Loucy (cell line): Measurements from ENCODE around the gene SNRPN.

ENCODE experiments used
- H2AFZ ChIP-seq: fragments of 200-600 bp; sonication (generic); 2 replicates; pipeline ENCODE4 v1.6.0; 2016; ENCODE audit warnings: antibody characterized with exemption, mild to moderate bottlenecking, low read length, moderate library complexity
- H3F3A ChIP-seq: fragments of 200-600 bp; 2 replicates; pipeline ENCODE4 v1.6.0; 2016; ENCODE audit warnings: antibody characterized with exemption, low read depth, mild to moderate bottlenecking
- H3K27me3 ChIP-seq: fragments of 200-600 bp; sonication (generic); 2 replicates; pipeline ENCODE4 v1.6.1; 2014; ENCODE audit warnings: low read length, mild to moderate bottlenecking; ENCODE audit not compliant: insufficient read depth, poor library complexity, severe bottlenecking
- H3K36me3 ChIP-seq: fragments of 200-600 bp; sonication (generic); 2 replicates; pipeline ENCODE4 v1.6.1; 2016; ENCODE audit warnings: low read length; ENCODE audit not compliant: insufficient read depth
- H3K4me1 ChIP-seq: fragments of 200-600 bp; sonication (generic); 2 replicates; pipeline ENCODE4 v1.5.1; 2014; ENCODE audit warnings: low read length, mild to moderate bottlenecking; ENCODE audit not compliant: insufficient read depth, poor library complexity, severe bottlenecking
- H3K4me2 ChIP-seq: fragments of 200-600 bp; sonication (generic); 2 replicates; pipeline ENCODE4 v1.6.0; 2014; ENCODE audit warnings: antibody characterized with exemption, low read length, low read depth, mild to moderate bottlenecking; ENCODE audit not compliant: poor library complexity, severe bottlenecking
- H3K4me3 ChIP-seq: fragments of 200-600 bp; sonication (generic); 2 replicates; pipeline ENCODE4 v1.5.1; 2014; ENCODE audit warnings: low read length, mild to moderate bottlenecking, mixed read lengths; ENCODE audit not compliant: poor library complexity, severe bottlenecking
- H3K79me2 ChIP-seq: fragments of 200-600 bp; sonication (generic); 2 replicates; pipeline ENCODE4 v1.6.1; 2014; ENCODE audit warnings: low read length; ENCODE audit not compliant: insufficient read depth
- H3K9ac ChIP-seq: fragments of 200-600 bp; sonication (generic); 2 replicates; pipeline ENCODE4 v1.6.0; 2014; ENCODE audit warnings: mild to moderate bottlenecking, low read depth, low read length, moderate library complexity; ENCODE audit not compliant: poor library complexity, severe bottlenecking
- H3K9me2 ChIP-seq: fragments of 200-600 bp; sonication (generic); replicated peaks from 2 replicates; pipeline ENCODE4 v1.6.1; 2016; ENCODE audit warnings: low read depth, low read length, mixed read lengths
- H3K9me3 ChIP-seq: fragments of 200-600 bp; sonication (generic); 2 replicates; pipeline ENCODE4 v1.6.1; 2014; ENCODE audit warnings: mild to moderate bottlenecking, antibody characterized with exemption, low read length, low read depth; ENCODE audit not compliant: insufficient read depth
- H4K20me1 ChIP-seq: fragments of 200-600 bp; sonication (generic); 2 replicates; pipeline ENCODE4 v1.6.0; 2014; ENCODE audit warnings: antibody characterized with exemption, low read length, mild to moderate bottlenecking; ENCODE audit not compliant: insufficient read depth, poor library complexity, severe bottlenecking
- CTCF ChIP-seq: fragments of 200-600 bp; sonication (generic); conservative IDR thresholded peaks from 2 replicates; pipeline ENCODE4 v1.5.1; 2014; ENCODE audit warnings: mild to moderate bottlenecking, antibody characterized with exemption, low read length
- EZH2phosphoT487 ChIP-seq: fragments of 200-600 bp; IDR thresholded peaks from 2 replicates; pipeline ENCODE4 v1.6.1; 2018; ENCODE audit warnings: antibody characterized with exemption, mild to moderate bottlenecking, moderate library complexity, borderline replicate concordance

Gene SNRPN

GRCh38 chr15:24977686-24978085 lies 22.9 kb downstream of the SNRPN start:
- Histone ChIP-seq H3K79me2 (no peaks in the 10 kb centered on the region), H3K9me3 (no peaks in the 10 kb centered on the region), H3K4me3 (no peak overlapping the region), H3K36me3 (peaks cover 63% of the 10 kb centered on the region; the same call in 1 of the 2 replicates), H3F3A (no peaks in the 10 kb centered on the region), H3K27me3 (no peaks in the 10 kb centered on the region), H3K4me2 (no peak overlapping the region), H3K9ac (no peak overlapping the region), H2AFZ (no peak overlapping the region), H3K9me2 (no peaks in the 10 kb centered on the region), H4K20me1 (no peaks in the 10 kb centered on the region), H3K4me1 (no peaks in the 10 kb centered on the region)
- TF ChIP-seq EZH2phosphoT487, result no peak
- TF ChIP-seq CTCF, result no peak

DNA sequence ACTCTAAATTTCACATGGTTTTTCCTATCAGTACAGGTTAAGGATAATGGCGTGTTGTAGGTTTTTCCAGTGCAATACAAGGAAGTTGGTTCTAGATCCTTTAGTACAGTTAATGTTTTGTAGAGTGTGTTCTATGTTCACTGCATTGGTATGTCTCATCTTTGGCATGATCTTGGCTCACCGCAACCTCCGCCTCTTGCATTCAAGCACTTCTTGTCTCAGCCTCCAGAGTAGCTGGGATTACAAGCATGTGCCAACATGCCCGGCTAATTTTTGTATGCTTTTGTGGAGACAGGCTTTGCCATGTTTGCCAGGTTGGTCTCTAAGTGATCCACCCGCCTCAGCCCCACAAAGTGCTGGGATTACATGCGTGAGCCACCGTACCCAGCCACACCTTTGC lies 30.4 kb downstream of the SNRPN start:
- Histone ChIP-seq H3K36me3 (peaks cover 25% of the 10 kb centered on the region; the same call in 1 of the 2 replicates), H2AFZ (no peak overlapping the region), H3K27me3 (no peaks in the 10 kb centered on the region), H3K9me3 (no peaks in the 10 kb centered on the region), H3K79me2 (no peaks in the 10 kb centered on the region; the same call in 1 of the 2 replicates), H4K20me1 (no peaks in the 10 kb centered on the region), H3F3A (no peaks in the 10 kb centered on the region), H3K4me2 (no peak overlapping the region), H3K9ac (no peak overlapping the region), H3K4me1 (no peaks in the 10 kb centered on the region), H3K4me3 (no peak overlapping the region), H3K9me2 (no peaks in the 10 kb centered on the region)
- TF ChIP-seq EZH2phosphoT487, result no peak
- no peak for TF ChIP-seq CTCF

GRCh38 chr15:24986653-24987052 lies 31.9 kb downstream of the SNRPN start:
- H2AFZ ChIP-seq, result no peak overlapping the region
- H3F3A ChIP-seq, result no peaks in the 10 kb centered on the region
- no peak overlapping the region for H3K9ac ChIP-seq
- H3K36me3 ChIP-seq, result peaks cover 25% of the 10 kb centered on the region; the same call in 1 of the 2 replicates
- no peak overlapping the region for H3K4me2 ChIP-seq
- no peaks in the 10 kb centered on the region for H3K9me3 ChIP-seq
- H3K9me2 ChIP-seq, result no peaks in the 10 kb centered on the region
- no peaks in the 10 kb centered on the region for H3K27me3 ChIP-seq
- H4K20me1 ChIP-seq, result no peaks in the 10 kb centered on the region
- H3K79me2 ChIP-seq, result no peaks in the 10 kb centered on the region; the same call in 1 of the 2 replicates
- TF ChIP-seq CTCF (no peak), EZH2phosphoT487 (no peak)
- H3K4me3 ChIP-seq, result no peak overlapping the region
- H3K4me1 ChIP-seq, result no peaks in the 10 kb centered on the region
